Panc1 (cell line): ENCODE results near the gene SIK2. TPM values are rescaled to one million over a fixed set of nuclear protein-coding genes. Genes with fewer than 3 reads are reported as not detected.

Experiments used
- ATAC-seq: fragments of 200-7000 bp; cut with Tn5 transposase; 2 replicates; pipeline ENCODE4 v1.9.1; 2020; ENCODE audit warnings: mild to moderate bottlenecking, moderate library complexity
- BruUV-seq: library from RNA; stranded (reverse); fragments of 400-500 nt; replicated peaks from 2 replicates; lab custom pipeline; 2021; lab: Mats Ljungman, UMichigan
- CTCF ChIA-PET: fragments of 300-600 bp; sonication (Branson Sonifier 250); formaldehyde crosslinking; loops from one replicate; lab custom pipeline; 2022; ENCODE audit warnings: antibody characterized with exemption; lab: Charles Lee
- POLR2A ChIA-PET: fragments of 300-600 bp; sonication (Branson Sonifier 250); formaldehyde crosslinking; loops from one replicate; lab custom pipeline; 2022; ENCODE audit warnings: antibody characterized with exemption; lab: Charles Lee
- DNase-seq: peaks from one replicate; pipeline ENCODE4 v3.0.0-alpha.2; 2010; ENCODE audit warnings: low read depth, low spot score
- H3K27ac ChIP-seq: 2 replicates; pipeline ENCODE4 v1.5.1; 2011; ENCODE audit warnings: mild to moderate bottlenecking, low read length, inconsistent platforms
- H3K27me3 ChIP-seq: fragments of 200-500 bp; sonication (Bioruptor generic); 2 replicates; pipeline ENCODE4 v1.6.0; 2014; ENCODE audit warnings: low read length, inconsistent platforms; ENCODE audit not compliant: control insufficient read depth, insufficient read depth
- H3K36me3 ChIP-seq: fragments of 200-500 bp; sonication (Bioruptor generic); 2 replicates; pipeline ENCODE4 v1.5.1; 2014; ENCODE audit warnings: inconsistent platforms, mild to moderate bottlenecking, low read length, moderate library complexity; ENCODE audit not compliant: control insufficient read depth, insufficient read depth
- H3K4me1 ChIP-seq: 2 replicates; pipeline ENCODE4 v1.5.1; 2011; ENCODE audit warnings: inconsistent platforms, mild to moderate bottlenecking, low read length, moderate library complexity; ENCODE audit not compliant: control insufficient read depth, insufficient read depth
- H3K4me3 ChIP-seq, 2 experiments: 2 replicates each; pipeline ENCODE4 v1.5.1; 2011 to 2012; ENCODE audit warnings: low read depth in 2 of 2, low read length in 2 of 2, mild to moderate bottlenecking in 2 of 2, inconsistent platforms in 1 of 2, moderate library complexity in 1 of 2
- H3K9me3 ChIP-seq: fragments of 200-500 bp; sonication (Bioruptor generic); 2 replicates; pipeline ENCODE4 v1.5.1; 2014; ENCODE audit warnings: low read depth, mild to moderate bottlenecking, inconsistent platforms, low read length, moderate library complexity; ENCODE audit not compliant: control insufficient read depth, insufficient read depth
- CTCF ChIP-seq: fragments of 450-650 bp; IDR thresholded peaks from 2 replicates; pipeline ENCODE4 v1.5.1; 2017; ENCODE audit warnings: mild to moderate bottlenecking
- POLR2AphosphoS5 ChIP-seq: IDR thresholded peaks from 2 replicates; pipeline ENCODE4 v1.6.1; 2012; ENCODE audit warnings: mild to moderate bottlenecking, low read depth, low read length, moderate library complexity
- REST ChIP-seq, 2 experiments: IDR thresholded peaks; 2 replicates each; pipeline ENCODE4 v1.6.1; 2011 to 2012; ENCODE audit warnings: low read depth in 2 of 2, control low read depth in 1 of 2, low read length in 1 of 2, mild to moderate bottlenecking in 1 of 2, moderate library complexity in 1 of 2; ENCODE audit not compliant: insufficient read depth in 1 of 2
- SIN3A ChIP-seq: IDR thresholded peaks from 2 replicates; pipeline ENCODE4 v1.6.1; 2012; ENCODE audit warnings: low read depth, mild to moderate bottlenecking, low read length, moderate library complexity, borderline replicate concordance; ENCODE audit not compliant: insufficient read depth
- TCF7L2 ChIP-seq: IDR thresholded peaks from 2 replicates; pipeline ENCODE4 v1.6.1; 2011; ENCODE audit warnings: mild to moderate bottlenecking, low read depth, low read length, inconsistent platforms
- in situ Hi-C: cut with HindIII; loops from 2 replicates; pipeline ENCODE4 v1.10.0; 2016; ENCODE audit warnings: low sequenced_read_pairs, low pct_unique_long_range_greater_than_20kb
- intact Hi-C: fragments of 100-400 bp; cut with micrococcal nuclease; formaldehyde crosslinking; loops from one replicate; pipeline ENCODE4 v1.10.0; 2022; ENCODE audit not compliant: unreplicated experiment
- total RNA-seq: library from RNA; stranded (reverse); gene quantifications from one replicate; pipeline ENCODE4 v1.2.1, GENCODE V29; 2021; ENCODE audit not compliant: unreplicated experiment

SIK2 gene
- total RNA-seq, 1 experiment from 2014 or later = 17.0 TPM

DNA sequence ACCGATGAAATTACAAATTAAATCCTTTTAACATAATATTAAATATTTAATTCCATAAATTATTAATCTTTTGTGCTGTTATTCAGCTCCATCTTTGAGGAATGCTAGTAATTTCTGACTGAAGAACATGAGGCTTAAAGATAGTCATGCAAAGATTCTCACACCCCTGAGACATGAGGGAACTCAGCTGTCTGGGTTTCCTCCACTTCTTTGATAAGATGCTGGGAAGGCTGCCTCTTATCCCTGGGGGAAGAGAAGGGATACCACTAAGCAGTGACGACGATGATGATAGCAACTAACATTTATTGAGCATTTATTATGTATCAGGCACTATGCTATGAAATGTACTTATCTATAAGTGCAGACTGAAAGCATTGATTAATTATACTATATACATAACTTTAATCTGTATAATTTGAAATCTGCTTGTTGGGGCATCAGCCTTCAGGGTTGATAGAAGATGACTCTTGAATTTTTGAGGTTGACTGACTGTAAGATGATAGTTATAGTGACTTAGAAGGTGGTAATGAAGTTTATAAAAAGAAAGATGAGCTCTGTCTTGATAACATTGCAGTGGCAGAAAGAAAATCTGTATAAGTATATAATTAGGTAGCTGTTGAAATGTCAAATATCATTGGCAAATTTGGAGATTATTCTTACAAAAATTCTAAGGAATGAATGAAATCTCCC, 78.4 kb downstream of the SIK2 start:
- no TSS peak for BruUV-seq
- DNase-seq = no peak
- Histone ChIP-seq H3K9me3 (no peaks in the 10 kb centered on the region), H3K36me3 (no peaks in the 10 kb centered on the region), H3K4me3 (no peak overlapping the region), H3K27ac (no peak overlapping the region), H3K4me1 (no peaks in the 10 kb centered on the region), H3K27me3 (no peaks in the 10 kb centered on the region)
- intact Hi-C loops = no loop called here
- no peak for ATAC-seq
- ChIA-PET CTCF (no interaction called here), POLR2A (interaction anchor here (0.6 to 1.3 kb wide), 2 partner anchors 10 to 83 kb away, joined by 4 to 5 read pairs; no protein-coding TSS in a partner anchor)
- in situ Hi-C loops = no loop called here
- TF ChIP-seq REST (IDR thresholded peaks at IDR 0.05; ENCODE audit: insufficient read depth in 1 of 2, low read depth in 2 of 2, low read length in 1 of 2) (no peak), POLR2AphosphoS5 (no peak), SIN3A (no peak), CTCF (no peak), TCF7L2 (no peak)

DNA sequence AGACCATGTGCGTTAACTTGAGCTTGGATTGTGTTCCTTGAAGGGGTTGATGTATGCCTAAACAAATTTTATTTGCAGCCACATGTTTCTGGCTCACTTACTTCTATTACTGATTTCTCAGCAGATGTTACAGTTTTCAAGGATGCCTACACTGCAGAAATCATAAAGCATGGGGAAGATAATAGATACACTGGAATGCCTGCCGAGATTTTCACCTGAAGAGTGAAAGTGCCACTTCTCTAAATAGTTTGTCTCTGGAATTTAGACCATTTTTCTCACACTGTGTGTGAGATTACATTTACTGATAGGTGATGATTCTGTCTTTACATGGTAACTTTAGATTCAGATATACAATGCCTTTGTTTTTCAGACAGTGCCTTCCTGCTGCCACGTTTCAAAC, 81.6 kb downstream of the SIK2 start:
- in situ Hi-C loops (no loop called here), intact Hi-C loops (no loop called here)
- ChIA-PET CTCF (no interaction called here), POLR2A (interaction anchor here (0.5 kb wide), 1 partner anchor 1556 kb away, joined by 4 read pairs; no protein-coding TSS in a partner anchor)
- Histone ChIP-seq H3K27ac (no peak overlapping the region), H3K4me3 (no peak overlapping the region), H3K9me3 (no peaks in the 10 kb centered on the region), H3K4me1 (no peaks in the 10 kb centered on the region), H3K36me3 (no peaks in the 10 kb centered on the region; the same call in 1 of the 2 replicates), H3K27me3 (no peaks in the 10 kb centered on the region)
- DNase-seq (no peak), ATAC-seq (no peak)
- no TSS peak for BruUV-seq
- no peak for TF ChIP-seq TCF7L2
- TF ChIP-seq SIN3A = no peak
- no peak for TF ChIP-seq CTCF
- no peak for TF ChIP-seq REST (IDR thresholded peaks at IDR 0.05; ENCODE audit: insufficient read depth in 1 of 2, low read depth in 2 of 2, low read length in 1 of 2)
- TF ChIP-seq POLR2AphosphoS5 = no peak
